HL-60 (cell line): Measurements from ENCODE around the gene IRF4.

ENCODE experiments used
- GABPA ChIP-seq: IDR thresholded peaks from 2 replicates; pipeline ENCODE4 v1.6.1; 2012; ENCODE audit warnings: low read depth
- POLR2AphosphoS5 ChIP-seq: IDR thresholded peaks from 2 replicates; pipeline ENCODE4 v1.6.1; 2012; ENCODE audit warnings: low read depth
- TF ChIP-seq, protein P1 (sequence below): IDR thresholded peaks from one replicate; pipeline ENCODE4 v1.5.1; 2011; ENCODE audit warnings: low read length, control low read depth, inconsistent platforms; ENCODE audit not compliant: insufficient read depth
- TF ChIP-seq, protein P2 (sequence below): IDR thresholded peaks from 2 replicates; pipeline ENCODE4 v1.6.1; 2012; ENCODE audit warnings: low read depth; ENCODE audit not compliant: insufficient replicate concordance

DNA sequence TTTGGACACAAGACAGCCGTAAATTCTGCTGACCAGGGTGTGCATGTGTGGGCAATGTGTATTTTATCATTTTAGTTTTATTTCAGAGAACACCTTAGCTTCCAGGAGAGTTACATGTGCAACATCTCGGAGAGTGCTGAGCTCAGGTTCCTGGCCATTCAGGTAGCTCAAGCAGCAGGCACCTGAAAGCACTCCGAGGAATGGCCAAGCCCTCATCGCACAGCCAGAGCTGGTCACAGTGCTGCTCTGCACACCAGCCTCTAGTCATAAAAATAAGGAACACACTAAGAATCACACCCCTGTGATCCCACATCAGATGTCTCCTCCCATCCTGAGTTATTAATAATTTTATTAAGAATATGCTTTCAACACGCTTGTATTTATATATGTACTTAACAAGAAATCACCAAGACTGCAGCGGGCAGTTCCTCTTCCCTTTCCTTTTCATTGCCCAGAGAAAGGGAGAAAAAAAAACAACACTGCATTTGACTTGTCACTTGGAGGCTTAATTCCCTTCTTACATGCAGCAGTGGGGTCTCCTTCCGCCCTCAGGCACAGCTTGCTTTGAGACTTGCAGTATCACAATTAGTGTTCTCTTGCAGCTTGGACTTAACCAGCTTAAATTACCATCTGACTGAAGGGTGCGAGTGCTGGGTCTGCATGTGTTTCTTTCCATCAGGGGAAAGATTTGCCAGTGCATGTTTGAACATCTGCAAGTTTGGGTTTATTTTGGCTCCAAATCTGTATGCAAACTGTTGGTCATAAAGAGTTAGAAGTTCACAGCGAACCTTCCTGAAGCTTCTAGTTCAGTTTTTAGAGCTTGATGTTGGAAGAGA is 36.0 kb upstream of the IRF4 start:
- TF ChIP-seq, protein P1, sequence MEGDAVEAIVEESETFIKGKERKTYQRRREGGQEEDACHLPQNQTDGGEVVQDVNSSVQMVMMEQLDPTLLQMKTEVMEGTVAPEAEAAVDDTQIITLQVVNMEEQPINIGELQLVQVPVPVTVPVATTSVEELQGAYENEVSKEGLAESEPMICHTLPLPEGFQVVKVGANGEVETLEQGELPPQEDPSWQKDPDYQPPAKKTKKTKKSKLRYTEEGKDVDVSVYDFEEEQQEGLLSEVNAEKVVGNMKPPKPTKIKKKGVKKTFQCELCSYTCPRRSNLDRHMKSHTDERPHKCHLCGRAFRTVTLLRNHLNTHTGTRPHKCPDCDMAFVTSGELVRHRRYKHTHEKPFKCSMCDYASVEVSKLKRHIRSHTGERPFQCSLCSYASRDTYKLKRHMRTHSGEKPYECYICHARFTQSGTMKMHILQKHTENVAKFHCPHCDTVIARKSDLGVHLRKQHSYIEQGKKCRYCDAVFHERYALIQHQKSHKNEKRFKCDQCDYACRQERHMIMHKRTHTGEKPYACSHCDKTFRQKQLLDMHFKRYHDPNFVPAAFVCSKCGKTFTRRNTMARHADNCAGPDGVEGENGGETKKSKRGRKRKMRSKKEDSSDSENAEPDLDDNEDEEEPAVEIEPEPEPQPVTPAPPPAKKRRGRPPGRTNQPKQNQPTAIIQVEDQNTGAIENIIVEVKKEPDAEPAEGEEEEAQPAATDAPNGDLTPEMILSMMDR = no peak
- TF ChIP-seq POLR2AphosphoS5 (no peak), GABPA (no peak)
- TF ChIP-seq, protein P2, sequence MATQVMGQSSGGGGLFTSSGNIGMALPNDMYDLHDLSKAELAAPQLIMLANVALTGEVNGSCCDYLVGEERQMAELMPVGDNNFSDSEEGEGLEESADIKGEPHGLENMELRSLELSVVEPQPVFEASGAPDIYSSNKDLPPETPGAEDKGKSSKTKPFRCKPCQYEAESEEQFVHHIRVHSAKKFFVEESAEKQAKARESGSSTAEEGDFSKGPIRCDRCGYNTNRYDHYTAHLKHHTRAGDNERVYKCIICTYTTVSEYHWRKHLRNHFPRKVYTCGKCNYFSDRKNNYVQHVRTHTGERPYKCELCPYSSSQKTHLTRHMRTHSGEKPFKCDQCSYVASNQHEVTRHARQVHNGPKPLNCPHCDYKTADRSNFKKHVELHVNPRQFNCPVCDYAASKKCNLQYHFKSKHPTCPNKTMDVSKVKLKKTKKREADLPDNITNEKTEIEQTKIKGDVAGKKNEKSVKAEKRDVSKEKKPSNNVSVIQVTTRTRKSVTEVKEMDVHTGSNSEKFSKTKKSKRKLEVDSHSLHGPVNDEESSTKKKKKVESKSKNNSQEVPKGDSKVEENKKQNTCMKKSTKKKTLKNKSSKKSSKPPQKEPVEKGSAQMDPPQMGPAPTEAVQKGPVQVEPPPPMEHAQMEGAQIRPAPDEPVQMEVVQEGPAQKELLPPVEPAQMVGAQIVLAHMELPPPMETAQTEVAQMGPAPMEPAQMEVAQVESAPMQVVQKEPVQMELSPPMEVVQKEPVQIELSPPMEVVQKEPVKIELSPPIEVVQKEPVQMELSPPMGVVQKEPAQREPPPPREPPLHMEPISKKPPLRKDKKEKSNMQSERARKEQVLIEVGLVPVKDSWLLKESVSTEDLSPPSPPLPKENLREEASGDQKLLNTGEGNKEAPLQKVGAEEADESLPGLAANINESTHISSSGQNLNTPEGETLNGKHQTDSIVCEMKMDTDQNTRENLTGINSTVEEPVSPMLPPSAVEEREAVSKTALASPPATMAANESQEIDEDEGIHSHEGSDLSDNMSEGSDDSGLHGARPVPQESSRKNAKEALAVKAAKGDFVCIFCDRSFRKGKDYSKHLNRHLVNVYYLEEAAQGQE = no peak
